OCI-LY1 (cell line): Measurements from ENCODE around the gene RGS4.

Source experiments
- CTCF ChIP-seq: fragments of 200-600 bp; sonication (generic), shearing (Covaris generic); IDR thresholded peaks from 2 replicates; pipeline ENCODE4 v1.5.1; 2017; ENCODE audit warnings: mild to moderate bottlenecking, antibody characterized with exemption, low read length, moderate library complexity, mixed read lengths
- EZH2 ChIP-seq: fragments of 200-600 bp; sonication (generic), shearing (Covaris generic); IDR thresholded peaks from 2 replicates; pipeline ENCODE4 v1.8.0; 2017; ENCODE audit warnings: borderline replicate concordance, mixed run types, mild to moderate bottlenecking, antibody characterized with exemption, low read length, moderate library complexity, mixed read lengths

DNA sequence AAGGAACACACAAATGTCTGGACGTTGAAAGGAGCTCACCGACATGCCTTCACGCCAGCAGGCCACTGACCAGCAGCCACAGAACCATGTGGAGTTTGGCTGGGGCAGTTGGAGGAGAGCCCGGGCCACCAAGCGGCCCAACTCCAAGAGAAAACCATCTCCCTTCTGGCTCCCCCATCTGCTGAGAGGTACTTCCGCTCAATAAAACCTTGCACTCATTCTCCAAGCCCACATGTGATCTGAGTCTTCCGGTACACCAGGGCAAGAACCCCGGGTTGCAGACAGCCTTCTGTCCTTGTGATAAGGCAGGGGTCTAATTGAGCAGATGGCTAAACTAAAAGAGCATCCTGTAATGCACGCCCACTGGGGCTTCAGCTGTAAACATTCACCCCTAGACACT, 24.4 kb downstream of the RGS4 start:
- no peak for TF ChIP-seq CTCF
- no peak for TF ChIP-seq EZH2
